Keratinocyte (primary cell): ENCODE data around the gene NUBP2. TPM values are rescaled to one million over a fixed set of nuclear protein-coding genes. Genes with fewer than 3 reads are reported as not detected.

ENCODE experiments used
- DNase-seq: peaks from one replicate; pipeline ENCODE4 v3.0.0-alpha.2; 2011; ENCODE audit warnings: low read depth, missing footprints, low spot score
- FAIRE-seq: peaks from 2 replicates; lab custom pipeline; 2011; peaks lifted over from hg19 to GRCh38; lab: Jason Lieb, UNC
- H2AFZ ChIP-seq: 2 replicates; pipeline ENCODE4 v1.6.0; 2012; ENCODE audit warnings: low read length, control low read depth, inconsistent platforms; ENCODE audit not compliant: control insufficient read depth
- H3K27ac ChIP-seq: 2 replicates; pipeline ENCODE4 v1.5.1; 2011; ENCODE audit warnings: low read length; ENCODE audit not compliant: control insufficient read depth, insufficient read depth
- H3K27me3 ChIP-seq: 3 replicates; pipeline ENCODE4 v1.6.0; 2011; ENCODE audit warnings: low read length; ENCODE audit not compliant: control insufficient read depth, insufficient read depth; ENCODE audit errors: extremely low read depth
- H3K36me3 ChIP-seq, 2 experiments: 2 replicates in 1 of 2; 3 replicates in 1 of 2; pipeline ENCODE4 v1.5.1; 2011; ENCODE audit warnings: low read length in 2 of 2, mild to moderate bottlenecking in 1 of 2; ENCODE audit not compliant: control insufficient read depth in 2 of 2, insufficient read depth in 2 of 2; ENCODE audit errors: extremely low read depth in 1 of 2
- H3K4me1 ChIP-seq: 3 replicates; pipeline ENCODE4 v1.5.1; 2011; ENCODE audit warnings: low read length; ENCODE audit not compliant: control insufficient read depth, insufficient read depth; ENCODE audit errors: extremely low read depth
- H3K4me2 ChIP-seq: 3 replicates; pipeline ENCODE4 v1.6.0; 2011; ENCODE audit warnings: low read depth, low read length; ENCODE audit not compliant: control insufficient read depth, insufficient read depth; ENCODE audit errors: extremely low read depth
- H3K4me3 ChIP-seq, 3 experiments: fragments of 200-600 bp in 1 of 3; sonication (generic) in 1 of 3; 2 replicates in 2 of 3; 3 replicates in 1 of 3; pipeline ENCODE4 v1.5.1; 2011 to 2016; ENCODE audit warnings: low read length in 3 of 3, mild to moderate bottlenecking in 3 of 3, control low read depth in 2 of 3, inconsistent platforms in 1 of 3, low read depth in 1 of 3, mixed read lengths in 1 of 3, mixed run types in 1 of 3, moderate library complexity in 1 of 3; ENCODE audit not compliant: control insufficient read depth in 2 of 3, insufficient read depth in 2 of 3; ENCODE audit errors: extremely low read depth in 1 of 3
- H3K79me2 ChIP-seq: 2 replicates; pipeline ENCODE4 v1.6.0; 2012; ENCODE audit warnings: low read length; ENCODE audit not compliant: control insufficient read depth, insufficient read depth
- H3K9ac ChIP-seq: 3 replicates; pipeline ENCODE4 v1.6.0; 2011; ENCODE audit warnings: low read length; ENCODE audit not compliant: control insufficient read depth, insufficient read depth; ENCODE audit errors: extremely low read depth
- H3K9me1 ChIP-seq: 3 replicates; pipeline ENCODE4 v1.6.0; 2011; ENCODE audit warnings: low read length; ENCODE audit not compliant: control insufficient read depth, insufficient read depth; ENCODE audit errors: extremely low read depth
- H3K9me3 ChIP-seq: 2 replicates; pipeline ENCODE4 v1.5.1; 2012; ENCODE audit warnings: low read depth, low read length; ENCODE audit not compliant: control insufficient read depth
- H4K20me1 ChIP-seq: 3 replicates; pipeline ENCODE4 v1.6.0; 2011; ENCODE audit warnings: low read length; ENCODE audit not compliant: control insufficient read depth, insufficient read depth; ENCODE audit errors: extremely low read depth
- EZH2 ChIP-seq: IDR thresholded peaks from one replicate; pipeline ENCODE4 v1.6.1; 2012; ENCODE audit warnings: inconsistent platforms, mild to moderate bottlenecking, low read length, moderate library complexity
- dilution Hi-C: fragments of 300-500 bp; cut with MboI; formaldehyde crosslinking; loops from one replicate; pipeline ENCODE4 v1.7.0; 2020; ENCODE audit warnings: low sequenced_read_pairs; ENCODE audit not compliant: extremely low pct_ligation_motif_present
- polyA plus RNA-seq, 5 experiments: library from polyadenylated mRNA; depleted of rRNA in 3 of 5; stranded (reverse) in 3 of 5; stranded (forward) in 1 of 5; unstranded in 1 of 5; fragments of >200 nt; gene quantifications; 1 replicate in 1 of 5; 2 replicates in 3 of 5; 3 replicates in 1 of 5; pipeline versions ENCODE4 v1.2.1 to v1.2.3, GENCODE V29; 2011 to 2012; ENCODE audit warnings: missing spikeins in 2 of 5, low read depth in 1 of 5, low replicate concordance in 1 of 5
- TF ChIP-seq, protein P1 (sequence below), 3 experiments: IDR thresholded peaks in 1 of 3; conservative IDR thresholded peaks in 1 of 3; optimal IDR thresholded peaks in 1 of 3; 2 replicates in 2 of 3; 3 replicates in 1 of 3; pipeline versions ENCODE3 to v1.5.1; 2011; ENCODE audit warnings: low read length in 3 of 3, mild to moderate bottlenecking in 3 of 3, moderate library complexity in 2 of 3, control low read depth in 1 of 3, inconsistent platforms in 1 of 3; ENCODE audit not compliant: insufficient read depth in 2 of 3; ENCODE audit errors: extremely low read depth in 1 of 3

The NUBP2 gene
- polyA plus RNA-seq, 1 donor (not counting 4 experiments of a cell fraction or from before 2014, with no cell fraction given): 24.4 TPM

DNA sequence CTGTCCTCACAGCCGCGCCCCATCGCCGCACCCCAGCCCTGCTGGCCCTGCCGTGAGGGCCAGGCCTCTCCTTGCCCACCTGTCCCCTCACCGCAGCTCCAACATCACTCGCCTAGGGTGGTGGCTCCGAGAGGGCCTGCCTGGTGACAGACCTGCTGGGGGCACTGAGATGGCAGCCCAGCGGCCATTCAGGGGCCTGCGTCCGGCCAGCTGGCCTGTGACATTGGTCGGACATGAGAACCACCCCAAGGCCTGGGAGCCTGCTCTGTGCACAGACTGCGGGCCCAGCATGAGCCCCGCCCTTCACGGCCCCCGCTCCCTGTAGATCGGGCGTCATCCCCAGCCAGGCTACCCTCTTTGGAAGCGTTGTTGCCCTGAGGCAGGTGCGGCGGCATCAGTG, 23.2 kb upstream of the NUBP2 start:
- peaks cover 13 to 23% of the 10 kb centered on the region in 2 experiments for H3K36me3 ChIP-seq
- TF ChIP-seq, protein P1, sequence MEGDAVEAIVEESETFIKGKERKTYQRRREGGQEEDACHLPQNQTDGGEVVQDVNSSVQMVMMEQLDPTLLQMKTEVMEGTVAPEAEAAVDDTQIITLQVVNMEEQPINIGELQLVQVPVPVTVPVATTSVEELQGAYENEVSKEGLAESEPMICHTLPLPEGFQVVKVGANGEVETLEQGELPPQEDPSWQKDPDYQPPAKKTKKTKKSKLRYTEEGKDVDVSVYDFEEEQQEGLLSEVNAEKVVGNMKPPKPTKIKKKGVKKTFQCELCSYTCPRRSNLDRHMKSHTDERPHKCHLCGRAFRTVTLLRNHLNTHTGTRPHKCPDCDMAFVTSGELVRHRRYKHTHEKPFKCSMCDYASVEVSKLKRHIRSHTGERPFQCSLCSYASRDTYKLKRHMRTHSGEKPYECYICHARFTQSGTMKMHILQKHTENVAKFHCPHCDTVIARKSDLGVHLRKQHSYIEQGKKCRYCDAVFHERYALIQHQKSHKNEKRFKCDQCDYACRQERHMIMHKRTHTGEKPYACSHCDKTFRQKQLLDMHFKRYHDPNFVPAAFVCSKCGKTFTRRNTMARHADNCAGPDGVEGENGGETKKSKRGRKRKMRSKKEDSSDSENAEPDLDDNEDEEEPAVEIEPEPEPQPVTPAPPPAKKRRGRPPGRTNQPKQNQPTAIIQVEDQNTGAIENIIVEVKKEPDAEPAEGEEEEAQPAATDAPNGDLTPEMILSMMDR (optimal IDR thresholded peaks at IDR 0.05 in 1 of 3, IDR thresholded peaks at IDR 0.05 in 1 of 3, conservative IDR thresholded peaks at IDR 0.05 in 1 of 3; ENCODE audit: extremely low read depth in 1 of 3, insufficient read depth in 2 of 3, low read length in 3 of 3): no peak
- no peak overlapping the region for H3K27ac ChIP-seq
- no peak for DNase-seq
- no peaks in the 10 kb centered on the region for H4K20me1 ChIP-seq
- no peak for FAIRE-seq
- peaks cover 15% of the 10 kb centered on the region for H3K4me1 ChIP-seq
- H3K27me3 ChIP-seq: no peaks in the 10 kb centered on the region
- dilution Hi-C loops: no loop called here
- no peak overlapping the region for H3K4me3 ChIP-seq
- H3K4me2 ChIP-seq: no peak overlapping the region
- H3K9me1 ChIP-seq: peaks cover 2% of the 10 kb centered on the region
- no peak overlapping the region for H2AFZ ChIP-seq
- H3K9ac ChIP-seq: no peak overlapping the region
- no peaks in the 10 kb centered on the region for H3K79me2 ChIP-seq
- H3K9me3 ChIP-seq: no peaks in the 10 kb centered on the region

DNA sequence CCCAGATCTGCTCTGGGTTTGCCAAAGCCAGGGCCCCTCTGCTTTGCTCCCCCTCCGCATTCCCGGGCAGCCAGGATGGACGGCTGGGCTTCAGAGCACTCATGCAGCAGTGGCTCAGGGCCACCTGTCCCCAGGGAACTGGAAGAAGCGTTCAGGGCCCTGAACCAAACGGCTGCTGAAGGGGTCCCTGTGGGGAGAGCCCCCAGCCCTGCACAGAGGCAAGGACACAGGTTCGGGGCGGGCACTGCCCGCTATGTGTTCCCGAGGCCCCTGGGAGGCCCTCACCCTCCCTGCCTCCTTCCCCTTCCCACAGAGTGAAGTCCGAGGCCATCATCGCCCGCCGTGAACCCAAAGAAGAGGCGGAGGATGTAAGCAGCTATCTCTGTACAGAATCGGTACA, 21.8 kb upstream of the NUBP2 start:
- no peak overlapping the region for H2AFZ ChIP-seq
- TF ChIP-seq, protein P1 (optimal IDR thresholded peaks at IDR 0.05 in 1 of 3, IDR thresholded peaks at IDR 0.05 in 1 of 3, conservative IDR thresholded peaks at IDR 0.05 in 1 of 3; ENCODE audit: extremely low read depth in 1 of 3, insufficient read depth in 2 of 3, low read length in 3 of 3): no peak
- no peak for TF ChIP-seq EZH2
- no peak for FAIRE-seq
- no peaks in the 10 kb centered on the region for H3K27me3 ChIP-seq
- H4K20me1 ChIP-seq: no peaks in the 10 kb centered on the region
- no peak overlapping the region for H3K4me2 ChIP-seq
- no peak for DNase-seq
- no peaks in the 10 kb centered on the region for H3K9me1 ChIP-seq
- H3K36me3 ChIP-seq: peaks cover 17 to 30% of the 10 kb centered on the region in 2 experiments
- H3K9ac ChIP-seq: no peak overlapping the region
- no peaks in the 10 kb centered on the region for H3K79me2 ChIP-seq
- H3K4me1 ChIP-seq: peaks cover 3% of the 10 kb centered on the region
- H3K9me3 ChIP-seq: no peaks in the 10 kb centered on the region
- H3K4me3 ChIP-seq: no peak overlapping the region
- dilution Hi-C loops: no loop called here
- H3K27ac ChIP-seq: no peak overlapping the region
